NK-92 (cell line): ENCODE results near the gene FOXL1.

Experiments
- DNase-seq: peaks from one replicate; lab custom pipeline; 2025; ENCODE audit not compliant: unreplicated experiment; lab: John Stamatoyannopoulos, UW

Gene FOXL1

GRCh38 chr16:86549076-86549892 is 29.1 kb upstream of the FOXL1 start:
- DNase-seq: no peak

- DNase-seq: no peak
Measured at GRCh38 chr16:86549893-86550190, 28.5 kb upstream of the FOXL1 start.

GRCh38 chr16:86550281-86550680 is 28.1 kb upstream of the FOXL1 start:
- no peak for DNase-seq

- DNase-seq: no peak
Measured at GRCh38 chr16:86553356-86553755, 25.0 kb upstream of the FOXL1 start.

GRCh38 chr16:86554599-86554916 is 23.8 kb upstream of the FOXL1 start:
- no peak for DNase-seq

- peak; percentile 55 for DNase-seq
Measured at GRCh38 chr16:86554917-86555703, 23.2 kb upstream of the FOXL1 start, which contains the start of gene MTHFSD. TSS of gene MTHFSD (minus strand) at chr16:86555235. CDS start at chr16:86555184, 51 bp downstream.

GRCh38 chr16:86555704-86556075 is 22.7 kb upstream of the FOXL1 start:
- DNase-seq: no peak

- no peak for DNase-seq
Measured at GRCh38 chr16:86556576-86556975, 21.8 kb upstream of the FOXL1 start.

- no peak for DNase-seq
Measured at GRCh38 chr16:86557587-86557986, 20.8 kb upstream of the FOXL1 start.

GRCh38 chr16:86558355-86559193 is 19.8 kb upstream of the FOXL1 start:
- no peak for DNase-seq

GRCh38 chr16:86559802-86560305 is 18.5 kb upstream of the FOXL1 start:
- no peak for DNase-seq

GRCh38 chr16:86562356-86562755 is 16.0 kb upstream of the FOXL1 start:
- DNase-seq: no peak

- peak; percentile 43 for DNase-seq
Measured at GRCh38 chr16:86563469-86564345, 14.6 kb upstream of the FOXL1 start.

GRCh38 chr16:86565181-86565631 is 13.1 kb upstream of the FOXL1 start:
- DNase-seq: no peak

- no peak for DNase-seq
Measured at GRCh38 chr16:86565644-86566511, 12.5 kb upstream of the FOXL1 start.

GRCh38 chr16:86566601-86566965 is 11.8 kb upstream of the FOXL1 start, which contains the start of gene FOXC2:
TSS of gene FOXC2 (plus strand) at chr16:86566829. CDS start at chr16:86567336, 507 bp downstream.
- DNase-seq: no peak

- no peak for DNase-seq
Measured at GRCh38 chr16:86566966-86567700, 11.2 kb upstream of the FOXL1 start.

- DNase-seq: no peak
Measured at GRCh38 chr16:86567701-86568581, 10.4 kb upstream of the FOXL1 start.
